Smooth muscle cell (in vitro differentiated cells): ENCODE measurements around the gene PRRG1. TPM values are rescaled to one million over a fixed set of nuclear protein-coding genes. Genes with fewer than 3 reads are reported as not detected.

Experiments
- DNase-seq: peaks from one replicate; lab custom pipeline; 2025; ENCODE audit not compliant: unreplicated experiment; lab: John Stamatoyannopoulos, UW
- H2AFZ ChIP-seq: fragments of 200-600 bp; sonication (generic); 2 replicates; pipeline ENCODE4 v1.6.0; 2016; ENCODE audit warnings: antibody characterized with exemption, low read depth, mild to moderate bottlenecking
- H3F3A ChIP-seq: fragments of 200-600 bp; sonication (generic); 2 replicates; pipeline ENCODE4 v1.6.0; 2017; ENCODE audit warnings: antibody characterized with exemption, low read depth
- H3K27ac ChIP-seq: fragments of 200-600 bp; sonication (generic); 2 replicates; pipeline ENCODE4 v1.5.1; 2016; ENCODE audit warnings: low read depth, mild to moderate bottlenecking
- H3K27me3 ChIP-seq: fragments of 200-600 bp; sonication (generic); 2 replicates; pipeline ENCODE4 v1.6.1; 2016; ENCODE audit warnings: low read depth, mild to moderate bottlenecking
- H3K36me3 ChIP-seq: fragments of 200-600 bp; sonication (generic); 2 replicates; pipeline ENCODE4 v1.5.1; 2016; ENCODE audit warnings: low read depth
- H3K4me1 ChIP-seq: fragments of 200-600 bp; sonication (generic); 2 replicates; pipeline ENCODE4 v1.5.1; 2016; ENCODE audit warnings: low read depth
- H3K4me2 ChIP-seq: fragments of 200-600 bp; sonication (generic); 2 replicates; pipeline ENCODE4 v1.6.0; 2016; ENCODE audit warnings: mild to moderate bottlenecking
- H3K4me3 ChIP-seq: fragments of 200-600 bp; sonication (generic); 2 replicates; pipeline ENCODE4 v1.5.1; 2016; ENCODE audit warnings: mild to moderate bottlenecking
- H3K79me2 ChIP-seq: fragments of 200-600 bp; sonication (generic); 2 replicates; pipeline ENCODE4 v1.6.0; 2016; ENCODE audit warnings: low read depth, mild to moderate bottlenecking
- H3K9ac ChIP-seq: fragments of 200-600 bp; sonication (generic); 2 replicates; pipeline ENCODE4 v1.6.0; 2016; ENCODE audit warnings: low read depth
- H3K9me3 ChIP-seq: fragments of 200-600 bp; sonication (generic); replicated peaks from 2 replicates; pipeline ENCODE4 v1.5.1; 2016; ENCODE audit warnings: low read depth
- H4K20me1 ChIP-seq: fragments of 200-600 bp; sonication (generic); 2 replicates; pipeline ENCODE4 v1.6.0; 2016; ENCODE audit warnings: low read depth
- CTCF ChIP-seq: fragments of 200-600 bp; sonication (generic); IDR thresholded peaks from 2 replicates; pipeline ENCODE4 v1.5.1; 2017; ENCODE audit warnings: borderline replicate concordance, mild to moderate bottlenecking, antibody characterized with exemption; ENCODE audit not compliant: insufficient read depth, poor library complexity, severe bottlenecking
- WGBS: methylation state at CpG from one replicate; pipeline ENCODE4 v1.1.7; 2016; ENCODE audit warnings: low lambda C conversion rate; 5-methylcytosine and 5-hydroxymethylcytosine counted together
- polyA plus RNA-seq: library from polyadenylated mRNA; unstranded; fragments of >200 nt; fragmentation: Nextera tagmentation; extraction: Ambion mirVana; gene quantifications from 2 replicates; pipeline ENCODE4 v1.2.1, GENCODE V29; 2016
- total RNA-seq: library from RNA; depleted of rRNA; stranded (reverse); fragments of >200 nt; gene quantifications from 2 replicates; pipeline ENCODE4 v1.2.3, GENCODE V29; 2014

The PRRG1 gene
- total and polyA plus RNA-seq, 2 experiments from 2014 or later = 14.4 to 33.3 TPM

DNA sequence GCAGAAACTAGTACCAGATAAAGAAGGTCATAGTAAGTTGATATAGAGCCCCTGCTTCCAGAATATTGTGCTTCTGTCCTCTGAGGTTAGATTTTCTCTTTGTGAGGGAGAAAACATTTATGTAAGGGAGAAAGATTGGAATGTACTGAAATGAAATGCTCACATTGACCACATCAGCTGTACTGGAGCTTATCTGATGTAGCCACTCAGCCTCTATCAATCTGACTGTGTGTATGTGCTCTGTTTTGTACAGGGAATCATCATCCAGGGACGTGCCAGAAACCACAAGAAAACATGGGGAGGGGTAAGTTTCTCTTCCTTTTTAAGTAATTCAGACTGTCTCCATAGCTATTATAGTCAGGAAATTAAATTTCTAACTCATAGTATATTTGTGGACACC is 56.8 kb downstream of the PRRG1 start:
- peaks cover 26% of the 10 kb centered on the region for H4K20me1 ChIP-seq
- H3F3A ChIP-seq = no peaks in the 10 kb centered on the region
- no peak for TF ChIP-seq CTCF
- no peaks in the 10 kb centered on the region for H3K9me3 ChIP-seq
- no peak overlapping the region for H2AFZ ChIP-seq
- H3K36me3 ChIP-seq = no peaks in the 10 kb centered on the region
- H3K4me2 ChIP-seq = peak overlapping the region; percentile 49
- H3K27me3 ChIP-seq = no peaks in the 10 kb centered on the region
- H3K27ac ChIP-seq = no peak overlapping the region
- no peak overlapping the region for H3K4me3 ChIP-seq
- DNase-seq = no peak
- peaks cover 6% of the 10 kb centered on the region for H3K4me1 ChIP-seq
- no peaks in the 10 kb centered on the region for H3K79me2 ChIP-seq
- WGBS = 0% methylated on average over 1 of the region's 1 CpG
- H3K9ac ChIP-seq = no peak overlapping the region

DNA sequence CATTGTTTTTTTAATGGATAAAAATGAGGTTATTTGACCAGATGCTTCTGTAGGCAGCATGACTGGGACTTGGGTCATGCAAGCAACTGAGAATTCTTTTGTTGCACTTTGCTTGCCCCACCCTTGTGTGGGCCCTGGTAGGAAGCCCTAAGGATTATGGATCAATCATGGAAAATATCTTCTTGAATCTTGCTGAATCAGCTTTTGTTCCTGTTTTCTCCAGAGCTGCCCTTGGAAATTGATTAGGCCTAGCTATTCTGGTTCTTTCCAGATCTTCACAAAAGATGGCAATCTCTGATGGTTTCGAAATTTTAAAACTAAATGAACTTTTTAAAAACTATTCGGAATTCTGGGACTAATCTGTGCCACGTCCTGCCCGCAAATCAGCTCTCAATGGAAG is 58.6 kb downstream of the PRRG1 start:
- H3K9me3 ChIP-seq = no peaks in the 10 kb centered on the region
- no peaks in the 10 kb centered on the region for H3K79me2 ChIP-seq
- peaks cover 6% of the 10 kb centered on the region for H3K4me1 ChIP-seq
- H3K27ac ChIP-seq = no peak overlapping the region
- no peak overlapping the region for H3K9ac ChIP-seq
- DNase-seq = no peak
- H3K4me2 ChIP-seq = no peak overlapping the region
- no peak for TF ChIP-seq CTCF
- no peaks in the 10 kb centered on the region for H3K27me3 ChIP-seq
- peaks cover 32% of the 10 kb centered on the region for H4K20me1 ChIP-seq
- H3K4me3 ChIP-seq = no peak overlapping the region
- no peaks in the 10 kb centered on the region for H3F3A ChIP-seq
- H2AFZ ChIP-seq = no peak overlapping the region
- no peaks in the 10 kb centered on the region for H3K36me3 ChIP-seq
- WGBS = 93% methylated on average over 4 of the region's 4 CpGs

- Histone ChIP-seq H3K36me3 (no peaks in the 10 kb centered on the region), H3K4me2 (no peak overlapping the region), H3K9me3 (no peaks in the 10 kb centered on the region), H3F3A (no peaks in the 10 kb centered on the region), H3K4me3 (no peak overlapping the region), H3K9ac (no peak overlapping the region), H3K4me1 (peaks cover 6% of the 10 kb centered on the region), H3K27ac (no peak overlapping the region), H3K27me3 (no peaks in the 10 kb centered on the region), H2AFZ (no peak overlapping the region), H3K79me2 (no peaks in the 10 kb centered on the region), H4K20me1 (peaks cover 30% of the 10 kb centered on the region)
- no peak for TF ChIP-seq CTCF
- WGBS = 48% methylated on average over 2 of the region's 2 CpGs
- no peak for DNase-seq
Observed at GRCh38 chrX:37409278-37409677, 60.1 kb downstream of the PRRG1 start.

DNA sequence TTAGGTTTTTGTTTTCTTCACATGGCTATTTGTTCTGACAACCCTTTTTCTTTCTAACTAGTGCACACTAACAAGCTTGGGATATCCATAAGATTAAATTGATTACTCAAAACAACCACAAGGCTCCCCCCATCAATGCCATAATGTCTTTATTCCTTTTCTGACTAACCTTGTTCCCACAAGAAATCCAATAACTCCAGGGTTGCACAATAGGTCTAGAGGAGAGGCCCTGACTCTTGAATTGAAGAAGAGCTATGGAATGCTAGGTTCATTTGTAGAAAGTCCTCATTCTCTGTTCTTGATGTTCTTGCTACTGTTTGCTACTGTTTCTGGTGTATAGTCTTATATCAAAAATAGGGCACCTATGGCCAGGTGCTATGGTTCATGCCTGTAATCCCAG is 71.0 kb downstream of the PRRG1 start:
- Histone ChIP-seq H3K27ac (no peak overlapping the region), H3K79me2 (peaks cover 10% of the 10 kb centered on the region), H3K4me3 (no peak overlapping the region), H3K27me3 (no peaks in the 10 kb centered on the region), H3K36me3 (no peaks in the 10 kb centered on the region), H3K4me2 (no peak overlapping the region), H3K9ac (no peak overlapping the region), H4K20me1 (peaks cover 6% of the 10 kb centered on the region), H2AFZ (no peak overlapping the region), H3F3A (no peaks in the 10 kb centered on the region), H3K4me1 (no peaks in the 10 kb centered on the region), H3K9me3 (no peaks in the 10 kb centered on the region)
- no peak for TF ChIP-seq CTCF
- DNase-seq = no peak
